DND-41 (cell line): ENCODE data around the gene MARVELD2.
"Not testable (repeated sequence)": the region's sequence is repeated elsewhere in the genome, so short reads cannot be mapped to it uniquely, and the experiment has no call there.

Experiments
- ATAC-seq: fragments of 200-7000 bp; cut with Tn5 transposase; 3 replicates; pipeline ENCODE4 v1.9.1; 2021; ENCODE audit warnings: low read depth; ENCODE audit not compliant: insufficient read depth
- DNase-seq: peaks from one replicate; pipeline ENCODE4 v3.0.0-alpha.2; 2020
- H2AFZ ChIP-seq: 2 replicates; pipeline ENCODE4 v1.6.0; 2012; ENCODE audit warnings: low read depth, low read length
- H3K27ac ChIP-seq: 2 replicates; pipeline ENCODE4 v1.5.1; 2012; ENCODE audit warnings: low read length, inconsistent platforms
- H3K27me3 ChIP-seq: fragments of 200-600 bp; sonication (generic); 2 replicates; pipeline ENCODE4 v1.6.0; 2012; ENCODE audit warnings: low read length, mild to moderate bottlenecking, inconsistent platforms; ENCODE audit not compliant: insufficient read depth, poor library complexity
- H3K36me3 ChIP-seq: 2 replicates; pipeline ENCODE4 v1.5.1; 2012; ENCODE audit warnings: low read length, inconsistent platforms; ENCODE audit not compliant: insufficient read depth
- H3K4me1 ChIP-seq: 2 replicates; pipeline ENCODE4 v1.5.1; 2012; ENCODE audit warnings: mild to moderate bottlenecking, low read length; ENCODE audit not compliant: insufficient read depth
- H3K4me2 ChIP-seq: 2 replicates; pipeline ENCODE4 v1.6.0; 2012; ENCODE audit warnings: mild to moderate bottlenecking, moderate library complexity, low read length, inconsistent platforms; ENCODE audit not compliant: insufficient read depth
- H3K4me3 ChIP-seq, 2 experiments: fragments of 200-600 bp in 1 of 2; shearing (Covaris generic) in 1 of 2; 2 replicates each; pipeline ENCODE4 v1.5.1; 2012 to 2016; ENCODE audit warnings: inconsistent platforms in 2 of 2, low read length in 2 of 2, mild to moderate bottlenecking in 2 of 2, low read depth in 1 of 2, moderate library complexity in 1 of 2
- H3K79me2 ChIP-seq: 2 replicates; pipeline ENCODE4 v1.6.0; 2012; ENCODE audit warnings: low read length, inconsistent platforms; ENCODE audit not compliant: insufficient read depth
- H3K9ac ChIP-seq: 2 replicates; pipeline ENCODE4 v1.6.0; 2012; ENCODE audit warnings: low read depth, mild to moderate bottlenecking, inconsistent platforms, low read length, moderate library complexity
- H3K9me3 ChIP-seq: 2 replicates; pipeline ENCODE4 v1.5.1; 2012; ENCODE audit warnings: low read length, moderate library complexity, mild to moderate bottlenecking, inconsistent platforms; ENCODE audit not compliant: insufficient read depth, severe bottlenecking
- H4K20me1 ChIP-seq: 2 replicates; pipeline ENCODE4 v1.6.0; 2012; ENCODE audit warnings: low read length; ENCODE audit not compliant: insufficient read depth
- CTCF ChIP-seq: IDR thresholded peaks from 2 replicates; pipeline ENCODE4 v1.5.1; 2012; ENCODE audit warnings: borderline replicate concordance, low read length, moderate library complexity, mild to moderate bottlenecking; ENCODE audit not compliant: poor library complexity, severe bottlenecking; ENCODE audit errors: extremely low read depth
- EZH2 ChIP-seq: IDR thresholded peaks from 3 replicates; pipeline ENCODE4 v1.6.1; 2012; ENCODE audit warnings: borderline replicate concordance, low read depth, mild to moderate bottlenecking, moderate library complexity, low read length, inconsistent platforms; ENCODE audit not compliant: severe bottlenecking

The MARVELD2 gene

DNA sequence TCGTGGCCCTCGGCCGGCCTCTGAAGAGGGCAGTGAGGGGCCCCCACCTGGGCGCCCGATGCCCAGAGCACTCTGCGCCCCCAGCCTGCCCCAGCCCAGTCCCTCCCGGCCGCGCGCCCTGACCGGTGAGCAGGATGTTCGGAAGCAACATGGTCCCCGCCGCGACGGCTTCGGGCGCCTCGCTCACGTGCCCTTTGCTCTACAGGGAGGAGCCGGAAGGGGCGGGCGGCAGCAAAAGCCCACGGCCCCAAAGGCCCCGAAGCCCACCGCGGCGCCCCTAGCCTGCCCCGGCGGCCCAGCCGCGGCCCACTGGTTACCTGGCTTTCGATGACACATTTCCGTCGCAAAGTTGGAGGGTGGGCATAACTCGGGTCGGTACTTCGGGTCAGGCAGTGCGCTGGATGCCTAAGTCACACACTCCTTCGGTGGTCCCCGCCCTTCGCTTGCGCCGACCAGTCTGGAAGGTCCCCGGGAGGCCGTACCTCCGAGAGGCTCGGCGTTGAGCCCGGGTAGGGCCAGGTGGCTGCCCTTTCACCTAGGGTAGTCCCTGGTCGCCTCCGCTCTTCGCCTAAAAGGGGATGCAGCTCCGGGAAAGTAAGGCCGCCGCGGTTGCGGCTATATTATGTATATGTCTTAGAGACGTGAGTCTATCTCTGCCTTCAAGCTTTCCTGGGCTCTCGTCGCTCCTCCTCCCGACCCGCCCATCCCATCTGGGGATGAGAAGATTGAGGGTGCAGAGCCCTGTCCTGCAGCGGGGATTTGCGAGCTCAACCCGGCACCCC is 45.4 kb upstream of the MARVELD2 start, which contains the start of the genes AK6, RAD17 and TAF9:
Gene AK6 (minus strand): TSS at position 181 of the 782 bp plus-strand sequence. CDS start 30 bp downstream, at position 151.
Gene RAD17 (plus strand): TSS at position 479 of the 782 bp plus-strand sequence. CDS start 2,391 bp downstream, outside the sequence.
Gene TAF9 (minus strand): TSS at position 181 of the 782 bp plus-strand sequence. CDS start 3,783 bp downstream, outside the sequence.
- Histone ChIP-seq H3K9me3 (no peaks in the 10 kb centered on the region), H3K27ac (peak within 1 kb of the TSS; percentile 96), H4K20me1 (peaks cover 28% of the 10 kb centered on the region; the same call in 1 of the 2 replicates), H3K36me3 (peaks cover 34% of the 10 kb centered on the region), H3K9ac (peak within 1 kb of the TSS; percentile 84), H3K4me3 (peak within 1 kb of the TSS; percentile 86 to 94), H3K4me1 (peaks cover 51% of the 10 kb centered on the region), H3K79me2 (peaks cover 85% of the 10 kb centered on the region), H2AFZ (peak within 1 kb of the TSS; percentile 89), H3K4me2 (peak within 1 kb of the TSS; percentile 66), H3K27me3 (no peaks in the 10 kb centered on the region)
- ATAC-seq (peak; percentile 88), DNase-seq (peak; percentile 94)
- TF ChIP-seq EZH2: no peak
- no peak for TF ChIP-seq CTCF

GRCh38 chr5:69370335-69370734 is 44.6 kb upstream of the MARVELD2 start:
- Histone ChIP-seq H3K36me3 (peaks cover 33% of the 10 kb centered on the region), H3K27ac (peak overlapping the region; percentile 96), H2AFZ (peak overlapping the region; percentile 89), H3K4me3 (peak overlapping the region; percentile 86 to 94; a peak in 3 of 4 replicates), H3K4me1 (peaks cover 43% of the 10 kb centered on the region), H3K79me2 (peaks cover 77% of the 10 kb centered on the region), H4K20me1 (peaks cover 20% of the 10 kb centered on the region; the same call in 1 of the 2 replicates), H3K4me2 (peak overlapping the region; percentile 66), H3K9ac (peak overlapping the region; percentile 84)
- not testable (repeated sequence) for H3K9me3 ChIP-seq, ATAC-seq, DNase-seq, H3K27me3 ChIP-seq

DNA sequence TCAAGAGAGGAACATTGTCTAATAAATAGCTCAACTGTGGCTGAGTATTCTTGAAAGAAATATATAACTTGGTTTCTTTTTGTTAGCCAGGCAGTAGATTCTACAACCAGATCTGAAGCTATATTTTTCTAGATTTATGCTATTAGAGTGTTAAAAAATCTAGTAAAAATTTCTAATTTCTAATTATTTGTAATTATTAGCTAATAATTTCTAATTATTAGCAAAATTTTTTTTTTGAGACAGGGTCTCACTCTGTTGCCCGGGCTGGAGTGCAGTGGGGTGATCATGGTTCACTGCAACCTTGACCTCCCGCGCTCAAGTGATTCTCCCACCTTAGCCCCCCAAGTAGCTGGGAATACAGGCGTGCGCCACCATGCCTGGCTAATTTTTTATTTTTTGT is 42.5 kb upstream of the MARVELD2 start:
- Histone ChIP-seq H3K4me3 (no peak overlapping the region; a peak in 1 of 4 replicates), H3K27me3 (no peaks in the 10 kb centered on the region), H4K20me1 (peaks cover 9% of the 10 kb centered on the region; the same call in 1 of the 2 replicates), H3K27ac (no peak overlapping the region), H3K79me2 (peaks cover 56% of the 10 kb centered on the region), H3K4me2 (peak overlapping the region; percentile 66; the same call in 1 of the 2 replicates), H3K4me1 (peaks cover 34% of the 10 kb centered on the region), H3K9ac (no peak overlapping the region), H3K9me3 (no peaks in the 10 kb centered on the region), H2AFZ (no peak overlapping the region), H3K36me3 (peaks cover 31% of the 10 kb centered on the region)
- TF ChIP-seq CTCF (no peak), EZH2 (no peak)
- DNase-seq (no peak), ATAC-seq (no peak)

DNA sequence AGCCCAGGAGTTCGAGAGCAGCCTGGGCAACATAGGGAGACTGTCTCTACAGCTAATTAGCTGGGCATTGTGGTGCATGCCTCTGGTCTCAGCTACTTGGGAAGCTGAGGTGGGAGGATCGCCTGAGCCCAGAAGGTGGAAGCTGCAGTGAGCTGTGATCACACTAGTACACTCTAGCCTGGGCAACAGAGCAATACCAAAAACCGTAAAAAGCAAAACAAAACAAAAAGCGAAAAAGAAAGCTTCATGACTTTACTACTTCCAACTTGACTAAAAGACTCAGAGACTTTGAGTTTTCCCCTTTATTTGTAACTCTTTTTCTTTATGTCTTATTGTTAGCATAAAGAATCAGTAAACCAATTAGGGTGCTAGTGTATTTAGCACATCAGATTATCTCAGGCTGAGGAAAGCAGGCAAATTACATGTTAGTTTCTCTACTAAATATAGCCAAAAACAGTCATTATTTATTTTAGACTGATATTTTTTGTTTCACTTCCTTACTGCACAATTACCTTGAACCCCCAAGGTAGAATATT is 39.9 kb upstream of the MARVELD2 start:
- Histone ChIP-seq H3K9ac (no peak overlapping the region), H3K4me3 (no peak overlapping the region), H3K4me1 (peaks cover 24% of the 10 kb centered on the region), H3K27ac (no peak overlapping the region), H3K36me3 (peaks cover 40% of the 10 kb centered on the region), H3K79me2 (peaks cover 34% of the 10 kb centered on the region), H2AFZ (no peak overlapping the region), H4K20me1 (no peaks in the 10 kb centered on the region), H3K27me3 (no peaks in the 10 kb centered on the region), H3K9me3 (no peaks in the 10 kb centered on the region), H3K4me2 (no peak overlapping the region)
- ATAC-seq (no peak), DNase-seq (no peak)
- no peak for TF ChIP-seq CTCF
- TF ChIP-seq EZH2: no peak
